HG02610 (cell line): ENCODE data around the gene MMP8.

ENCODE experiments used
- ATAC-seq: cut with Tn5 transposase; IDR thresholded peaks from one replicate; pipeline ENCODE4 v1.9.1; 2021; ENCODE audit warnings: mild to moderate bottlenecking, moderate library complexity; ENCODE audit not compliant: unreplicated experiment

Gene MMP8

DNA sequence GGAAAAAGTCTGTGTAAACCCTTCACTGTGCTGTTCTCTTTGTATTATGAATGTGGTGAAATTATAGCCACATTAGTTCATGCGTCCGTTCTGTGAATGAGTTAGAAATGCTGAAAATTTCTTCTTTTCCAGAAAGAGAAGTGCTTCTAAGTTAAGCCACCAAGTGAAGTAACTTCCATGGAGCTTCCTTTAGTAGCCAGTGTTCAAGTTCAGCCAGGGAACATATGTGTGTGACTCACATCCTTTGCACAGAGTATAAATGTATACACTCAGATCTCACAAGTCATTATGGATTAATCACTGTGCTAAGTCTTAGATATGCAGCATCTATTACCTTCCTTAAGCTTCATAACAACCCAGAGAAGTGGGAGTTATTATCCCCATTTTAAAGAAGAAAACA lies 3.1 kb upstream of the MMP8 start:
- ATAC-seq: no peak

DNA sequence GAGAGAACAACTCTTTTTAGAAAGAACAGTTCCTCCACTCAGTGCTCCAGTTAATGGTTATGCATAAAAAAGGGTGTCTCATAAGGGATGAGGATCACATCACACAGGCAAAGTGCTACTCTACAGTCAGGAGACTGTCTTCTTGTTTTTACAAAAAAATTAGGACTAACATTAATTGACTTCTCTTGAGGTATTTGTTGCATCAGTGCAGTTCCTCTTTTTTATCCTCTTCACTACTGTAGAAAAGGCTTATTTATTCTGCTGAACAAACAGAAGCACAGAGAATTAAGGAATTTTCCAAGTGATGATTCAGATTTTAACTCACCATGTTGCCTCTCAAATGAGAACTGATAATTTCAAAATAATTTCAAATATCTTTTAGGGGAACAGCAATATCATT lies 1.9 kb downstream of the MMP8 start:
- no peak for ATAC-seq

DNA sequence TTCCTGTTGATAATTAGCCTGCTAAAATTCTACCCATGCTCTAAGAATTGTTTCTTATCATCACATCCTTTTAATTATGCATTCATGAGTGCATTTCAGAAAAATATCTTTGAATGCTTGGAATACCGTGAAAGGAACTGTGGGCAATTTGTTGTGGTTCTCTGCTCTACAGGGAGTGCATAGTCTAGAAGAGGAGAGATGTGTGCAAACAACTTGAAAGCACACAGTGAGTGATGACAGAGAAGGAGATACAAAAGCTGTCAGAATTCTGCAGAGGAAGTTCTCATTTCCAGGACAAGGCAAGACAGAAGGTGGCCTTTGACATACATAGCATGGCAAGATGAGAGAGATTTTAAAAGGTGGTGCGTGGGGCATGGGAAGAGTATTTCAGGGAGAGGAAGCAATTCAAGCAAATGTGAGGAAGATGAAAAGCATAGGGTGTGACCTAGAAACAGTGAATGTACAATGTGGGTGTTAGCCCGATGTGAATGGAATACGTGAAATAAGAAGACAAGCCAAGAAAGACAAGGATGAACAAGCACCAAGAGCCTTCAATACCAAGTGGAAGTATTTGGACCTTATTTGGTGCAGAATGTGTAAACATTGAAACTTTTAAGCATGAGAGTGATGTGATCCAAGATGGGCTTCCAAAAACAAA lies 5.0 kb downstream of the MMP8 start:
- no peak for ATAC-seq

DNA sequence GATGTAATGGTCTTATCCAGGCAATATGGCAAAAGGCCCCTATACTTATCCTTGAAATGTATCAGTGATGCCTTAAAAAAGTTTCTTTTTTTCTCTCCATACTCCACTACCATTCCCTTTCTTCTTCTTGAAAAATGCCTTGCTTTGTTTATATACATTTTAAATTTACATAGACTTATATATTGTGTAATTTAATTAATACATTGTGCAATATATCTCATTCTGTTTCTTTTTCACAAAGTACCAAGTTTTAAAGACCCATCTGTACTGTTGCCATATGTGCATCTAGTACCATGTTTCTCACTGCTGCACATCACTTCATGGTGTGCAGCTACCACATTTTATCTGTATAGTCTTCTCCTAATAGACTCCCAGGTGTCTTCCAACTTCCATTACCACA lies 7.5 kb downstream of the MMP8 start:
- ATAC-seq: no peak

DNA sequence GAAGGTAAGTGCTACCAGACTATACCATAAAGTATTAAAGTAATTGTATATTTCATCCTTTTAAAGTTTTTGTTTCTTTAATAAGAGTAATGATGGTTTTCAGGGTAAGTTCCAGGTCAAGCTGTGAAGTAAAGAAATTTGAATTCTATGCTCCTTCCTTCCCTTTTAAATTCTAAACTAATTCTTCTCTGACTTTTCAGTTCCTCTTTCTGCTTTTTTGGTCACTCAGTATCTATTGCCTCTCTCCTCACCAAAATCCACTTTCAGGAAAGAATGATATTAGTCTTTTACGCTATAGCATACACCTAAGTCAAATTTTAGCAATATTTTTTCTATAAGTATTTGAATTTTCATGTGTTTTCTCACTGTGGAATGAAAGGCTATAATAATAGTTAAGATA lies 8.2 kb downstream of the MMP8 start:
- peak; percentile 53 for ATAC-seq

DNA sequence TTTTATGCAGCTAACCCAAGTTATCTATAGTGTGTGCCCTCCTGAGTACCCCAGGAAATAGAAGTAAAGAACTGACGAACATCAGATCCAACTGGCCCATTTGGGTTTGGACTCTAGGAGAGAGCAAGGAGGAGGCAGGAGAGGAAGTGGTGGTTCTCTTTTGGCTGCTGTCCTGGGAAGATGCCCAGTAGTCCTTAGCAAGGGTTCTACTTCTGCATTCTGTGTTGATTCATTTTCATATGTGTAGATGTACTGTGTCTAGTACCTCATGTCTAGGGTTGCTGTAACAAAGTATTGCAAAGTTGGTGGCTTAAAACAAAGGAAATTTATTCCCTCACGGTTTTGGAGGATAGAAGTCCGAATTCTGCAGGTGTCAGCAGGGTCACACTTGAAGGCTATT lies 12.6 kb downstream of the MMP8 start:
- no peak for ATAC-seq

DNA sequence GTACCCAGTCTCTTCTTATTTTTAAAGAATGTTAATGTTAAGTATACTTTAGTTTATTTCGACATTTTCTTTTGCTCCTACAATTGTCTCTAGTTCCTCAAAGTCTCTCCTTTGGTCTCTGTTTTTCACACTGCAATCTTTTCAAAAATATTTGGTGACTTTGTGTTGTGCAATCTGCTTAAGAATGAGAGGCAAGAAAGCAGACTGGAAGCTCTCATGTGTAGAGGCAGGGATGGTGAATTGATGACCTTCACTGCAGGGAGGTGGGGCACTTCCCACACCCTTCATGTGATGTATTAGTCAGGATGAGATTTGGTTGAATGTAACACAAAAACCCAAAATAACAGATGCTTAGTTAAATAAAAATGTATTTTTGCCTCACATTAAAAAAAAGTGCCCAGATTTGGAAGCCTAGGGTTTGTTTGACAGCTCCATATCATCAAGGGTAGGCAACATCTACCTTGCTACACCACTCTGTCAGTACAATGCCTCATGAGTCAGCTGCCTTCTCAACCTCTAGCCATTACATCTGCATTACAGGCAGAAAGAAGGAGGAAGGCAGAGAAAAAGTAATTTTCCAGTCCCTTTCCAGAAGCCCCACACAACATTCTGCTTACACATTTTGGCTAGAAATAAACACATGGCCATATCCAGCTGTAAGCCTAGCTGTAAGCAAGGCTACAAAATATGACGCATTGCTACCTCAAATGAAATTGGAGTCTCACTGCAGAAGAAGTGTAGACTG lies 15.4 kb downstream of the MMP8 start:
- no peak for ATAC-seq

DNA sequence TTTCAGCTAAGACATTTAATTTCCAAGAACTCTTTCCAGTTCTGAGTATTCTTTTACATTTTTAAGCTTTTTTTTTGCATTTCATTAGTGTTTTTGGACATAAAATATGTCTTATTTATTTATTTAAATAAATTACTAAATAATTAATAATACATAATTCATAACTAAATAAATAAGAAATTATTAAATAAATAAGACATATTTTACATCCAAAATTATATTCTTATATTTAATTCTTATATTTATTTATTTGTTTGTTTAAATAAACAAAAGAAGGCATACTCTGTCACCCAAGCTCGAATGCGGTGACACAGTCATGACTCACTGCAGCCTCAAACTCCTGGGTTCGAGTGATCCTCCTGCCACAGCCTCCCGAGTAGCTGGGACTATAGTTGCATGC lies 16.1 kb downstream of the MMP8 start:
- no peak for ATAC-seq

DNA sequence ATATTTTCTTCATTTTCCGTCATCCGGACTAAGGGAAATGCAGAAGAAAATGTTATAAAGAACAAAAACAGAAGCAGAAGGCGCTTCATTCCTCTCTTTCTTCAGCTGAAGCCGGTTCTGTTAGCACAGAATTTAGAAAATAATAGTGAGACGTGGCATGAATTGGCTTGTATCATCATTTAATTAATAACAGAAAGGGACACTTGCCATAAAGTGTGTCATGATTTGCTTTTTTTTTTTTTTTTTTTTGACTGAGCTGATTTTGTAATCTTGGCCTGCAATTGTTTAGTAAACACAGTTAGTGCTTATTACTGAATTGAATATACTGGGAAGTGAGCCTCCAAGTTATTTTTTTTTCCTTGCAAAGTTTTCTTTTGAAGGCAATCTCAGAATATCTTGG lies 19.1 kb downstream of the MMP8 start, which contains the start of gene MMP27:
Gene MMP27 (minus strand): TSS at position 144 of the 400 bp plus-strand sequence. CDS start 55 bp downstream, at position 89.
- ATAC-seq: no peak

DNA sequence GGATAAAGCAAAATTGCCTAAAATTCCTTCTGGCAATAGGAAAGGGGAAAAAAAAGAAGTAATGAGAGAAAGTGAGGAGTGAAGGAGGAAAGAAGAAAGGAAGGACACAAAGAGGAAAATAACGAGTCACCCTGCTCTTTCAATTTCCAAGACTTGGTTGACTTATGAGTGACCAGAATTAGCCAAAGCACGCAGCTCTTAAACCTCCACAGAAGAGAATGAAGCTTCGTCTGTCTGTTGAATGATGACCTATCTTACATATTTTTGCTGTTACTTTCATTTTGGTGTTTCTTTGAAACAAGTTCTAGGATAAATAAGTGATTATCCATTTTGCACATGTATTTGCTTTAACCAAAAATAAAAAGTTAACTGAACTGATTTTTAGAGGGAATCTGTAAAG lies 19.9 kb downstream of the MMP8 start:
- no peak for ATAC-seq

DNA sequence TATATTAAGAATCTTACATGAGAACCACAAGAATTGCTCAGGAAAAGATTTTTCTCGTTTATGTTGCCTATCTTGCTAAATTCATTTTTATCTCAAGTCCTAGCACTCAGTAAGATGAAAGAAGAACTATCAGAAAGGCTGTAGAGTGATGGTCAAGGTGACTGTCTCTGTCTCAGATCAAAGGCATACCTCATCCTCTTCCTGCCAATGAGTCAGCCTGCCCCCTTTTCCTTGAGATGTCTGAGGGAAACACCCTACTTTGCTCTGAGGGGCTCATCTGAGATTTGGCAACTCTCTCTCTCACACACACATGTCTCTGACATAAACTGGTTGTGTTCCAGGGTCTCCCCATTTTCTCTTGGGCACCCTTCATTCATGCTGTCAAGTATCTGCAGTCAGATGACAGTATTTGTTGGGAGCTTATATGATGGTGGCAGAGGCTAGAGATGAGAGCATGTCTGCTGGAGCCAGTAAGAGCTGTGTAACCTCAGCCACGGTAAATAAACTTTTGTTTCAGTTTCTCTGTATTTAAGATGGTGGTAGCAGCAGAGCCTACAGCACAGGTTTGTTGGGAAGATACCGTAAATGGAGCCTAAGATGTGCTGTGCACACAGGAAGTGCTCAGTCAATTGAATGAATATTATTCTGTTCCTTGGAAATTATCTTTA lies 20.8 kb downstream of the MMP8 start:
- no peak for ATAC-seq

DNA sequence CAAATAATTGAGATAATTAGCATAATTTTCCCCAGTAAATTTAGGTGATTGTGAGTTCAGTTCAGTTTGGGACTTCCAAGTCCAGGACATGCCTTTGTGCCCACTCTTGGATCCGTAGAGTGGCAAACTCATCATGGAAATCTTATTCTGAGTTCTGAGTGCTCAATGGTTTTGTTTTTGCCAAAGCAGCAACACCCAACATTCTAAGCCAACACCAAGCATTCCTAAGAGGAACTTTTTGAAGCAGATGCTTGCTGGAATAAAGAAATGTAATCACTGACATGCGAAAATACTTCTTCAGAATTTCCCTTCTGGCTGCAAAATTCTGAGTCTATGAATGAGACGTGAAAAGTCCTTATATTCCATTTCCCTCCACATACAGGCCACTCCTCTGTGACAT lies 29.6 kb downstream of the MMP8 start:
- no peak for ATAC-seq

DNA sequence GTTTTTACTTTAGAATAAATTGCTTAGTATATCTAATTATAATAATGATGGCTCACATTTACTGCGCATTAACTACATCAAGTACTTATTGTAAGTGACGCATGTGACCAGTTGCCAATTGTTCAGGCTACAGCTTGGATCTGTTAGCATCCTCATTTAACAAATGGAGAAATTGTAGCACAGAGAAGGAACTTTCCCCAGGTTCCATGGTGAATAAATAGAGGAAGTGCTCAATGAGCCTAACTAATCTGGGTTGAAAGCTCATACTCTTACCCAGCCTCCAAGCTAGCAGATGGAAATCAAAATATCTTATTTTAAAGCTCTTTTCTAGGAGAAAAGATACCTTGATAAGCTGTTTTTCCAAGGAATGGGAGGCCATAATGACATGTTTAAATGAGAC lies 39.0 kb downstream of the MMP8 start:
- no peak for ATAC-seq

DNA sequence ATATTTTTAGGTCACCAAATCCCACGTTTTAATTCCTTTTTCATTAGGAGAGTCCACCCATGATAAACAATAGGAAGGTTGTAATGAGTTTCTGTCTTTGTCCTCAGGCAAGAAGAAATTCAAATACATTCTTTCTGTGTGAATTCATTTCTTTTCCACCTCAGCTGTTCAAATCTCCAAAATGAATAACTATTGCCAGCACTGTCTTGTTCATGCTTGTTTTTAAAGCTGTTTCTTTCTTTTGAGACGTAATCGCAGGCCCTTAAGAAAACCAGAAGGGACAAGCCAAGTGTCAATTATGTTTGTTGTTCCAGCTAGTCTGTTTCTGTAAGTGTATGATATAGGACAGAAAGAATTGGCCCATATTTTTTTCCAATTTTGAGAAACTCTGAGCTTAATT lies 39.4 kb downstream of the MMP8 start:
- ATAC-seq: no peak

DNA sequence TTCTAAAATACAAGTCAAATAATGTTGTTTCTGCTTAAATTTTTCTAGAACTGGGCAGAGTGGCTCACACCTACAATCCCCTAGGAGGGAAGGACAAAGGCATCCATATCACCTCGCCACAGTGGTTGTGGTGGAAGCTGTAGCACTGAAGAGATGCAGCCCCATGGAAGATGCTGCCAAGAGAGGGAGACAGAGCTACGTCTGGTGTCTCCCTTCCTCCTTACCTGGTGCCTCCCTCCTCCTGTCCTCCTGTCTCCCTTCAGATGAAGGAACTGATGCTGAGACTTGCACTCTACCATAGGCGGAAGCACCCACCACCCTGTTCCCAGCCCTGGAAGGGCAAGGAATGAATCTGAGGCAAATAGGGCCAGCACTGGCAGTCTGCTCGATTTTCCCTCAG lies 41.5 kb downstream of the MMP8 start:
- ATAC-seq: no peak

DNA sequence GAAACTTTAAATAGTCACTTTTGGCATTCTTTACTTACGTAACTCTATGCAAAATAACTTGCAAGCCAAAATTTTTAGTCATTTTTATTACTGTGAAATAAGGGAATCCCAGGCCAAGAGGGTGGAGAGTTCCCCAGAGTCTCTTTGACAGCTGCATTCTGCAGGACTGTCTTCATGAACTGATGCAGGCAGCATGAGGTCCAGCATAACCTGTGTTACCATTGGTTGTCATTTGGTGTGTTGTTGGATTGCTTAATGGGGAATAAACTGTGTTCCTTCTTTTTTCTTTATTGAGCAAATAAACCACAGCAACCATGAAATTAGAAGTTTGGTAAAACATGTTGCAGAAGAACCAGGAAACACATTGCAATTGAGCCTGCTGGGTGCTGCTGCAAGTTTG lies 43.8 kb downstream of the MMP8 start:
- no peak for ATAC-seq

DNA sequence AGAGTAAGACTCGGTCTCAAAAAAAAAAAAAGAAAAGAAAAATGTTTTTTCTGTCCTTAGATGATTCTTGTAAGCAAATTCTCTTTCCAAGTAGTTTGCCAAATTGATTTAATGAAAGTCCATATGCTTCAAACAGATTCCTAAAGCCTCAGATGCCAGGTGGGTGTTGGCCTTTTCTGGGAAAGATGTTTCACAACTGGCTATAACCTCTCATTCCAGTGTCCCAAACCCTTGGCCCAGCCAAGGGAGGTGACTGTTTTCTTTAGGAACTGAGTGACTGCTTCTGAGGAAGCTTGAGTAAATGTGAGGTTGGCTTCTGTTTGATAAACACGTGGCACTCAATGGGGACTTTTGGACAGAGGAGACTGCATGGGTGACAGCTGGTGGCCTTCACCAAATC lies 46.7 kb downstream of the MMP8 start:
- no peak for ATAC-seq

DNA sequence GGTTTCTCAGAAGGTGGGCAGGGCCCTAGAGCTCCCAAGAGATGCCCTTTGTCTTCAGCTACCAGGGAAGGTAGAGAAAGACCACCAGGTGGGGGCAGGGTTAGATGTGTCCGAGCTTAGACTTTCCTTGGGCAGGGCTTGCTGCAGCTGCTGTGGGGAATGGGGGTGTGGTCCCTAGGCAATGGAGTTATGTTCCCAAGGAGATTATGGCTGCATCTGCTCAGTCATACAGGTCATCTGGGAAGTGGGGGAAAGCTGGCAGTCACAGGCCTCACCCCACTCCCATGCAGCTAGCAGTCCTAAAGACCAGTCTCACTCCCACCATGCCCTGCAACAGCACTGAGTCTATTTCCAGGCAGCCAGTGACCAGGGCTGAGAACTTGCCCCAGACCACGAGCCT lies 48.7 kb downstream of the MMP8 start:
- no peak for ATAC-seq

DNA sequence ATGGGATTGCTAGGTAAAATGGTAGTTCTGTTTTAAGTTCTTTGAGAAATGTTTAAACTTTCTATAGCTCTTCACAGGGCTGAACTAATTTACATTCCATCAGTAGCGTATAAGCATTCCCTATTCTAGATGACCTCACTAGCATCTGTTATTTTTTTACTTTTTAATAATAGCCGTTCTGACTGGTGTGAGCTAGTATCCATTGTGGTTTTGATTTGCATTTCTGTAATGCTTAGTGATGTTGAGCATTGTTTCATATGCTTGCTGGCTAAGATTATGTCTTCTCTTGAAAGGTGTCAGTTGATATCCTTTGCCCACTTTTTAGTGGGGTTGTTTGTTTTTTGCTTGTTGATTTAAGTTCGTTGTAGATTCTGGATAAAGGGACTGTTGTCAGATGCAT lies 55.1 kb downstream of the MMP8 start:
- peak; percentile 86 for ATAC-seq

DNA sequence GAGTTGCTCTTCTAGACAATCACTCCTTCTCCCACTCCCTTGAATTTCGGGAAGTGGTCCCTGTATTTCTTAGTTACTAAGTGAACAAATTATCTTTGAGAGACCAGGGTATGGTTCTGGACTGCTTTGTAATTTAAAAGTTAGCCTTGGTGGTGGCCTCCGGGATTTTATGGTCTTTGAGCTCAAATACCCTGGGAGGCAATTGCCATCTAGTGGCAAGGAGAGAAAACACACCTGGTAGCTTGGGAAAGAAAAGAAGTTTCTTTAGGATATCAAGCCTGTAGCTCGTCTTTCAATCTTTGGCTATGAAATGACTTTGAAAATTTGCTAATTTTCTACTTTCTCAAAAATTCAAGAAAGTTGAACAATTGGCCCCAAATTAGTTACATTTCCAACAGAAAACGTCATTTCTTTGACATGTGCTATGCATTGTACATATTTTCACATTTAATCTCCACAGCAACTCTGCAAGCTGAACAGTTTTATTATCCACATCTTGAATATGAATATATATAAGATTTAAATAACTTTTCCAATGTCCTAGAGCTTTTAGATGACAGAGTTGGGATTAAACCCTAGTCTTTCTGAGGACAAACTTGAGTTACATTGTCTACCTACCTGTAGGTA lies 58.3 kb downstream of the MMP8 start:
- ATAC-seq: peak; percentile 38

DNA sequence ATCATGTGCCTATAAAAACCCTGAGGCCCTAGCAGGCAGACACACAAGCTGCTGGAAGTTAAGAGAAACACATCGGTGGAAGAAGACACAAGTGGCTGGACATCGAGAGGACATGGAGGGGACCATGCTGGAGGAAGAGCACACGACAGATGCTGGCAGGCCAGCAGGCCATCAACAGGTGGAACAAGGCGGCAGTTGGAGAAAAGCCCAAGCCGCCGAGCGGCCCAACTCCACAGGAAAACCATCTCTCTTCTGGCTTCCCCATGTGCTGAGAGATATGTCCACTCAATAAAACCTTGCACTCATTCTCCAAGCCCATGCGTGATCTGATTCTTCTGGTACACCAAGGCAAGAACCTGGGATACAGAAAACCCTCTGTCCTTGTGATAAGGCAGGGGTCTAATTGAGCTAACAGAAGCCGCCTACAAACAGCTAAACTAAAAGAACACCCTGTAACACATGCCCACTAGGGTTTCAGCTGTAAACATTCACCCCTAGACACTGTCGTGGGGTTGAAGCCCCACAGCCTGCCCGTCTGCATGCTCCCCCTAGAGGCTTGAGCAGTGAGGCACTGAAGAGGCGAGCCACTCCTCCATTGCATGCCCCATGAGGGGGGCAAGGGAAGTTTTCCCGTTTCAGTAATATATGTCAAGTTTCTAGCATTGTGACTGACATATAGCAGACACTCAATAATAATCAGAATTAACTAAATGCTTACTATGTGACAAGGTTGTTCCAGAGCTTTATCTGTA lies 60.6 kb downstream of the MMP8 start:
- ATAC-seq: no peak
